ENCODE data around the gene TSPO2. TPM values are rescaled to one million over a fixed set of nuclear protein-coding genes. Genes with fewer than 3 reads are reported as not detected.

The TSPO2 gene, protein sequence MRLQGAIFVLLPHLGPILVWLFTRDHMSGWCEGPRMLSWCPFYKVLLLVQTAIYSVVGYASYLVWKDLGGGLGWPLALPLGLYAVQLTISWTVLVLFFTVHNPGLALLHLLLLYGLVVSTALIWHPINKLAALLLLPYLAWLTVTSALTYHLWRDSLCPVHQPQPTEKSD
- total RNA-seq, result not detected in 2 replicates

DNA sequence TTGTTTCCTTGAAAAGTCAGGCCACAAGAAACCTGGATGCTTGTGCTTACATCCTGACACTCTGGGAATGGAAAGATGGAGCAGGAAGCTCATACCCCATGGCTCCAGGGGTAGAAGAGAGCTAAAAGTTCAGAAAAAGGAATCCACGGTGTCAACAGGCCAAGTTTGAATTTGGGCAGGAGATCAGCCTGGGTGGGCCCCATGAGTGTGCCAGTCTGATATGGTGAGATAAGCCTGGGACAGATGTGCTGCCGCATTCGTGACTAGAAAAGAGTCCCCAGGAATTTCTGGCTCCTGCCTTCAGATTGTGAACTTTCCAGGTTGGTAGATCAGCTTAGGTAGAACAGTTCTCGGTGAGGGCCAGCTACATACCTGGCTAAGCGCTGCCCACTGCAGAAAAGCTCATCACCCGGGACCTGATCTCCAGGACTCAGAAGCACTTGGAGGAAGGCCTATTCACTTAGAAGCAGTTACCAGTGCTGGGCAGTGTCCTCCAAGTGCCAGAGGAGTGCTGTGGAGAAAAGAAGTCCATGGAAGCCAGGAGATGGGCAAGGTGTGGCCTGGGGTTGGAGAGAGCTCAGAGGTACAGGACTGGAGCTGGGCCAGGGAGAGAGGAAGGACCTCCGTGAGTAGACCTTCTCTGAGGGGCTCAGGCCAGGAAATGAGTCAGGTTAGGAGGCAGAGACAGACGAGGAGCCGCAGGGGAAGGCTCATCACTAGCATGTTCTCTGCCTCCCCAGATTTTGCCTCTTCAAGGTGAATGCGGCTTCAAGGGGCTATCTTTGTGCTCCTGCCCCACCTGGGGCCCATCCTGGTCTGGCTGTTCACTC is at the start of gene TSPO2:
Gene TSPO2 (plus strand): TSS at position 242 of the 830 bp plus-strand sequence. CDS start 519 bp downstream, at position 761.

DNA sequence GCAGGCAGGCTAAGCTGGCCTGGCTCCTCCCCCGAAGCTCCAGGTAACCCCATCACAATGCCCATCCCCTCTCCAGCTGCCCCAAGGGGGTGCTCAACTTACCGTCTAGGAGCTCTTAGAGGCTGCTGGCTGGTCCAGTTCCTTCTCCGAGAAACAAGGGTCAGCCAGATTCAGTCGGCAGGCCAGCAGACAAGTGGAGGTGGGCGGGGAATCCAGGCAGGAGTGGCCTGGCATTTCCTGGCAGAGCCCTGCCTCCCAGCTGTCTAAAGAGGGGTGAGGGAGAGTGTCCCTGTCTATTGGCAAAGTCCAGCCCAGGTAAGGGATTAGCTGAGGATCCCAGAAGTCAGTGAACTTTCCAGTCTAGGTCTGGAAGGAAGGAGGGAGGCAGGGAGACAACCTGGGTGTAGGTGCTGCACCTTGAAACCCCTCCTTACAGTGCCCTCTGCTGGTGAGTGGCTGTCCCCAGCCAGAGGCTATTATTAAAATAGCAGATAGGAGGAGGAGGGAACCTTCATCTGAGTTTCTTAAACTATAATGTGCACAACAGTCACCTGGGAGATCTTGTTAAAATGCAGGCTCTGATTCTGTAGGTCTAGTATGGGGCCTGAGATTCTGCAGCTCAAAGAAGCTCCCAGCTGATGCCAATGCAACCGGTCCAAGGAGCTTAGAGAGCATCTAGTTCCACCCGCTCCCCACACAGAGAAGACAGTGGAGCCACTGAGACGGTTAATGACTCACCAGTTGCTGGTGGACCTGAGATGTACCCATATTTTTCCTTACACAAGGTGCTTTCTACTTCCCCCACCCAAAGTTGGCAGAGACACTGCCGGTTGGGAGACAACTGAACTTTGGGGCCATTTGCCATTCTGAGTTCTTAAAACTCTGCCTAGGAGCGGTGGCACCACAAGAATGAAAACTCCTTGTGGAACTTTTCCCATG is 2.9 kb upstream of the TSPO2 start, which contains the start of gene UNC5CL:
Gene UNC5CL (minus strand): TSS at position 162 of the 939 bp plus-strand sequence. CDS start 4,147 bp downstream, outside the sequence.

DNA sequence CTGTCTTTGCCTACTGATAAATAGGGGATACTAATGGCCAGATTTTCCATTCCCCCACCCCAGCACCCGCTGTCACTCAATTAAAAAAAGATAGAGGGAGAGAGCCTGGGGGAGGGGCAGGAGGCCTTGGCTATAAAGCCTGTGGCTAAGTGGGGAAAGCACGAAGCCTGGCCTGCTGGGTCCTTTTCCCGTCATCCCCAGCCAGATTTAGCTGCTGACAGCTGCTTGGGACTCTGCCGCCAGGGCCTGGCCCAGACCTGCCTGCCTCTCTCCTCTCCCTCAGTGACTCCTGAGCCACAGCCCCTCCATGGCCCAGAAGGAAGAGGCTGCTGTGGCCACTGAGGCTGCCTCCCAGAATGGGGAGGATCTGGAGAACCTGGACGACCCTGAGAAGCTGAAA is 10.8 kb downstream of the TSPO2 start, which contains the start of gene APOBEC2:
Gene APOBEC2 (plus strand): TSS at position 162 of the 400 bp plus-strand sequence. CDS start 146 bp downstream, at position 308.

DNA sequence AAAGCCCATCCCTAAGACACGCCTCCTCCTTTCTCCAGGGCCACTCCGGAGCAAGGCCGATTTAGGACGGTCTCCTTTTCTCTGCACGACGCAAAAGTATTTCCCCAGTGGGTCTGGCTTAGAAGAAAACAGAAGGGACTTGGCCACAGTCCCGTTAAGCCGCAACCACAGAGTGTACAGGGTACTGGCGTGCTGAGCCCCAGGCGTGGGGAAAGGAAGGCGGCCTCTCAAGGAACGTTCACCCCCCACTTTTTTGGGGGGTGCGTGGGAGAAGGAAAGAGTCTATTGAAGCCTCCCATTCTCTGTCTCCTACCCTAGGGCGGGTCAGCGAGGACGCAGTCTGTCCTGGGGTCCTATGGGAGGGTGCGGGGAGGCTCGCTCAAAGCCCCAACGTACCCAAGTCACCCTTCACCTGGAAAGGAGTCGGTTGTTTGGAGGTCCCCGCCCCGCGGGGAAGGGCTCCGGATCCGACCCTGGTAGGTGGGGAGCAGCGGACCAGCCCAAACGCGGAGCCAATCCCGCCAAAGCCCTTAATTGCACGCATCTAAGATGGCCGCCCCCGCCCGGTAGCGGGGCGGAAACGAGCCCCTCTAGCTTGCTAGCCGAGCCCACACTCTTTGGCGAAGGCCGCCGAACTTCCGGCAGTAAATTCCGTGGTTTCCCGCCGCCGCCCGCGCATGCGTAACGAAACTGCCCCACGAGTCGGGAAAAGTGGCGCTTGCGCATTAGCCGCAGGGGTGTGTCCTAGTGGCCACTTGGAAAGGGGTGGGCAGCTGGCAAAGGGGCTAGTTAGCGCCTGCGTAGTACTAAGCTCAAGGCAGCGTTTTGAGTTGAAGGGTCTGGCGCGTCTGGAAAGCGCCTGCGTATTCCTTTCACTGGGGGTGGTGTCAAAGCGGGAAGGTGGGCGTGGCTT is 29.9 kb downstream of the TSPO2 start, which contains the start of gene OARD1:
Gene OARD1 (minus strand): TSS at position 434 of the 913 bp plus-strand sequence. CDS start 722 bp downstream, outside the sequence.

DNA sequence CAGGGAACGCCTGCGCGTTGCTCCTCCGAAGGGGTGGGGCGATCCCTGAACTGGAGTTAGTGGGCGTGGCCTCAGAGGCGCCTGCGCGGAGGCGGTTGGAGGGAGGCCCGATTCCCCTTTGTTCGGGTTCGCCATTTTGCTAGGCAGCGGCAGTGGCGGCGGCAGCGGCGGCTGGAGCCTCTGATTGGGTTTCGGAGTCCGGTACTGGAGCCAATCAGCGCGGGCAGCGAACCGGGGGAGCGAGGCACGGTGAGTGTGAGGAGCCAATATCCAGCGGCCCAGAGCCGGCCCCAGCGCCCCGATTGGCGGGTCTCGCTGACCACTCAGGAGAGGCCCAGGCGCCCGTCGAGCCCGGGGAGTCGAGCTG is 30.6 kb downstream of the TSPO2 start, which contains the start of gene NFYA:
Gene NFYA (plus strand): TSS at position 139 of the 367 bp plus-strand sequence. CDS start 6,116 bp downstream, outside the sequence.

Other genes with a start within 250 kb of the TSPO2 start
- 0.14 and 0.34 TPM in 2 replicates for gene UNC5CL, start 3.2 kb upstream of the TSPO2 start, total RNA-seq
- gene APOBEC2, start 10.7 kb downstream of the TSPO2 start, total RNA-seq, result not detected in 2 replicates
- gene OARD1, start 29.9 kb downstream of the TSPO2 start, total RNA-seq, result 16.4 and 23.2 TPM in 2 replicates
- 34.2 and 44.8 TPM in 2 replicates for gene NFYA, start 30.5 kb downstream of the TSPO2 start, total RNA-seq
- gene TREML1, start 111.9 kb downstream of the TSPO2 start, total RNA-seq, result not detected in 2 replicates
- gene TREM2, start 120.6 kb downstream of the TSPO2 start, total RNA-seq, result 0.36 and 1.4 TPM in 2 replicates
- under 0.01 TPM in 1 of 2 replicates, not detected in the other for gene TREML2, start 158.7 kb downstream of the TSPO2 start, total RNA-seq
- gene TREML4, start 185.9 kb downstream of the TSPO2 start, total RNA-seq, result not detected in 2 replicates
- gene TREM1, start 244.2 kb downstream of the TSPO2 start, total RNA-seq, result 0.34 and 0.43 TPM in 2 replicates